Colon (tissue), 2 donors: ENCODE measurements around the gene CATSPERZ.

ENCODE experiments used
- FAIRE-seq: peaks from 2 replicates; lab custom pipeline; 2012; peaks lifted over from hg19 to GRCh38; lab: Jason Lieb, UNC
- donor health status: control.
- donor health status: control.

Gene CATSPERZ

DNA sequence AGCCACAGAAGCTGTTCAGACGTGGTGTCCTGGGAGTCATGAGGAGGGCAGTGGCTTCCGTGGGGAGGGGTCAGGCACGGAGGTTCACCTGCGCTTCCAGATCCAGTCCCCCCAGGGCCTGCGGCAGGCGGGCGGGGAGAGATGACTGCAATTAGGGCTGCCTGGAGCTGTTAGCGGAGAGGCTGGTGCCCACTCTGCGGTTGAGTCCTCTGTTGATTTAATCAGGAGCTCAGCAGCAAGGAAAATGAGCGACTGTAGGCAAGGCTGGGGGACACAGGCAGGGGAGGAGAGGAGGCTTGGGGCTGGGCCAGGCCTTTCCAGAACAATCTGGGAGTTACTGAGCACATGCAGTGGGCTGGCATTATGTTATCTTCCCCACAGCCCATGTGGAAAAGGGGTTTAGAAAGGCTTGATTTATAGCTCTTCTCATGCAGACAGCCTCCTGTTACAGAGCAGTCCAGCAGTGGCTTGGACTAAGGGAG is 35.7 kb upstream of the CATSPERZ start:
- FAIRE-seq: no peak

DNA sequence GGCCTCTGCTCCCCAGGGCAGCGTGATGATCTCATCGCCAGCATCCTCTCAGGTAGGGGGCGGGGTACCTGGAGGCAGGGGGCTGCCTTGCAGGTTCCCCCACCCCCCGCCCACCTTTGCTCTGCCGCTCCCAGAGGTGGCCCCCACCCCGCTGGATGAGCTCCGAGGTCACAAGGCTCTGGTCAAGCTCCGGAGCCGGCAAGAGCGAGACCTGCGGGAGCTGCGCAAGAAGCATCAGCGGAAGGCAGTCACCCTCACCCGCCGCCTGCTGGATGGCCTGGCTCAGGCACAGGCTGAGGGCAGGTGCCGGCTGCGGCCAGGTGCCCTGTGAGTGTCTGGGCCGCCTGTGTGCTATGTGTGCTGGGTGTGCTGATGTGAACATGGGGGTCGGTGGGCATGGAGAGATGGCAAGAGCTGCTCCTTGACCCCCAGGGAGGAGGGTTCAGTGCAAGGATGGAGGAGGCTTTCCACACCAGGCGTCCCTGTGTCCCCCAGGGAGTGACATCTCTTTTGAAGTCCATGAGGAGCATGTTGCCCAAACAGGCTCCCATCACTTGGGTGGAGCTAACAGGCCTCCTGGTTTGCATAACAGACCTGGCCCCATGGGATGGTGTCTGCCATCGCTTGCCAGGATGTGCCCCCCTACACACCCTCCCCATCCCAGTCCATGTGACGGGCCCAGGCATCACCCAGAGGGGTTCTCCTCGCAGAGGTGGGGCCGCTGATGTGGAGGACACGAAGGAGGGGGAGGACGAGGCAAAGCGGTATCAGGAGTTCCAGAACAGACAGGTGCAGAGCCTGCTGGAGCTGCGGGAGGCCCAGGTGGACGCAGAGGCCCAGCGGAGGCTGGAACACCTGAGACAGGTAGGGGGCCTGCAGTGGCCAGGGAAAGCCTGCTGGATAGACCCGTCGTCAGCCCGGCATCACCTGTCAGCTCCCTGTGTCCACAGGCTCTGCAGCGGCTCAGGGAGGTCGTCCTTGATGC is 34.7 kb upstream of the CATSPERZ start:
- no peak for FAIRE-seq

DNA sequence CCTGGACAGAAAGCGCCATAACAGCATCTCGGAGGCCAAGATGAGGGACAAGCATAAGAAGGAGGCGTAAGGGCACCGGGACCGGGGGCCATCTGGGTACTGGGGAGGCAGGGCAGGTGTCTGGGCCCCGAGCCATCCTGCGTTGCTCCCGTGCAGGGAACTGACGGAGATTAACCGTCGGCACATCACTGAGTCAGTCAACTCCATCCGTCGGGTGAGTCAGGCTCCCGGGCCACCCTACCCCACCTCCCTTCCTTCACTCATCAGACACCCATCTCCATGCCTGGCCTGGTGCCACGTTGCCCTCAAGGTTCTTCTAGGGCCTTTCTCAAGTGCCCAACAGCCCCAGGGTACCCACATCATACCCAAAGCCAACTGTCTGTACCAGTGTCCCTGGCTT is 33.8 kb upstream of the CATSPERZ start:
- no peak for FAIRE-seq

DNA sequence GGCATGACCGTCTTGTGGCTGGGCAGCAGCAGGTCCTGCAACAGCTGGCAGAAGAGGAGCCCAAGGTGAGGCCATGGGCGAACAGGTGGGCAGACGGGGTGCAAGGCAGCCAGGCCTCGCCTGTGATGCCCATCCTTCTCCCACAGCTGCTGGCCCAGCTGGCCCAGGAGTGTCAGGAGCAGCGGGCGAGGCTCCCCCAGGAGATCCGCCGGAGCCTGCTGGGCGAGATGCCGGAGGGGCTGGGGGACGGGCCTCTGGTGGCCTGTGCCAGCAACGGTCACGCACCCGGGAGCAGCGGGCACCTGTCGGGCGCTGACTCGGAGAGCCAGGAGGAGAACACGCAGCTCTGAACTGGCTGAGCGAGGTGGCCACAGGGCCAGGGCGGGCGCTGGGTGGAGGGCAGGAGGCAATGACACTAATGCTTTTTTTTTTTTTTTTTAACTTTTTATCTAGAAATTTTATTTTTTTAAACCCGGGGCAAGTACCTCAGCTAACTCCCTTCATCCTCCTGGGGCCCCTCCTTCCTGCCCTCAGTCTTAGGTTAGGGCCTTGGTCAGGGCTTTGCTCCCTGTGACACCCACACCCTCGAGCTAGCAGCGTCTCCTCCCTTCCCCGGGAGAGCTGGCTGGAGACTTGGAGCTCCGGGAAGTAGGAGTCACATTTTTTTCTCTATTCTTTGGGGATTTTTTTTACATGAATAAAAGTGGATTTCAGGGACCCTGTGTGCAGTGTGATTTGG is 32.8 kb upstream of the CATSPERZ start:
- FAIRE-seq: no peak

DNA sequence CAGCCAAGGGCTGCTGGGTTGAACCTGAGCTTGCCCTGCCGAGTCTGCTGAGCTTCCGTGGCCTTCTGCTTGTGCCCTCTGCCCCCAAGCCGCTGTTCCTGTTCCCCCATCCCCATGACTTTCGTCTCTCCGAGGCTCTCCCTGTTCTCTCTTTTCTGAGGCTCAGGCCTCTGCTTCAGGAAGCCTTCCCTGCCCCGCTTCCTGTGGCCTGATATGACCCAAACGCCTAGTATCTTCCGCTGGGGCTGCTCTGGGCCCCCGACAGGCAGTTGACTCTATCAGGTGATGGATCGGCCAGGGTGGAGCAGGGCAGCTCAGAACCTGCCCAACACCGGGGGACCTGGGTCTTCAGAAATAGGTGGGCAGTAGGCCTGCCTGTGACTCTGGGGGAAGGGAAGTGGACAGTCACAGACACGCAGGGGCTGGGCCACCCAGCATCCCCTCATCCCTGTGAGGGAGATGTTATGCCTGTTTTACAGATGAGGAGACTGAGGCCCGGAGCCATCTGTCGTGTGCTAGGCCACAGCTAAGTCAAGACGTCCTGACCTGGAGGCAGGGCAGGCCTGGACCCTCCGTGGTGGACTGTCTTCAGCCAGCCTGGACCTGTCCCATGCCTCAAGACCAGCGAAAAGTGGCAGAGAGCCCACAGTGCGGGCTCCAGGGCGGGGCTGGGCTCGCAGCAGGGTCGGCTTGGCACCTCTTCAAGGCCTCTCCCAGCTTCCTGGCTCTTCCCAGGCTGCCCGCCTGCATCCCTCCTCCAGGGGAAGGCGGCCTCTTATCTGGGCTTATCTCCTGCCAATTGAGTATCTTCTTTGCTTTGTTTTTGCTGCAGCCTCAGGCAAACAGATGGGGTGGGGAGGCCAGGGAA is 31.9 kb upstream of the CATSPERZ start:
- FAIRE-seq: no peak

DNA sequence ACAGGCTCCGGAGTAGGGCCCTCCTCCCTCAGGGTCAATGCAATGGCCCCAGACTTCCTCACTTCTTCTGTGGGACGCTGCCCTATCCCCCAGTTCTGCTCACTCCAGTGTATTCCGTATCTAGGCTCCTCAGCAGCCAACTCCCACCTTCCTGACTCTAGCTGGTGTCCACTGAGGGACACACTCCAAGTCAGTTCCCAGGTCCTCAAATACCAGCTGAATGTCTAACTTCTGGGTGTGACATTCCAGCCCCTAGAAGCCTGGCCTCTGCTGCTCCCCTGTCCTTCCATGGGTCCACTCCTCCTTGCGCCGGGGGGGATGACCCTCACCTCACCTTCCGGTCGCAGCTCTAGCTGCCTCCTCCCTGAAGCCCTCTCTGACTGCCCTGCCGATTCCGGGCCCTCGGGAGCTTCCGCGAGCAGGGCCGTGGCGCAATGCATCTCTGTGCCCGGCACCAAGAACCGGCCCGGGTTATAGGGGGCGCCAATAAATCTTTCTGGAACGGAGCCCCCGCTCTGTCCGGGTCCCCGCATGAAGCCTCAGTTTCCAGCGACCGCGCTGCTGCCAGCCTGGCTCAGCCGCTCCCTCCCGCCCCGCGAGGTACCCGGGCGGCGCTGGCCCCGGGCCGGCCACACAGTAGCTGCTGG is 31.1 kb upstream of the CATSPERZ start:
- no peak for FAIRE-seq

DNA sequence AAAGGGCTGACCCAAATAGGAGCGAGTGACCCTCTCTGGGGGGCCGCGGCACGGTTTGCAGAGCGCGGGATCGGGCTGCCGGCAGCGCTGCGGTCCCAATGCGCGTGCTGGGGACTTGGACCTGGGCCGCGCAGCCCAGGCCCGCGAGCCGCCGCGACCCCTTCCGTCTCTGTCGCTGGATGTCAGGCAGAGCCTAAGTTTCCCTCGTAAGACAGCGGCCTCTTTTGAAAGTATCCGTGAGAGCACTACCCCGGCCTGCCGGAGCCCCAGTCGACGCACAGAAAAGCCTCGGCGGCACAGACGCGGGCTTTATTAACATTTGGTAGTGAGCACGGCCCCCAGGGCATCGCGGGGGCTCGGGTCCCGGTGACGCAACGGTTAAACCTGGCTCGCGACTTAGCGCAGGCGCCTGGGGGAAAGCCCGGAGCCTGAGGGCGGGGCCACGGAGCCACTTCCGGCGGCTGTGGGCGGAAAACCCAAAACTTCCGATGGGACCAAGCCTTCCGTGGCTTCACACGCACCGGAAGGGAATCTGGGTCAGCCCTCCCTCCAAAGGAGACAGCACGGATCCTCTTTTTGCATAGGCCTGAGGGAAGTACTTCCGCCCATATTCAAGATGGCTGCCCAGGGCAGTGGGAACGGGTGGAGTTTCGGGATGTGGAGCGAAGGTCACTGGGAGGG is 30.5 kb upstream of the CATSPERZ start:
- no peak for FAIRE-seq

DNA sequence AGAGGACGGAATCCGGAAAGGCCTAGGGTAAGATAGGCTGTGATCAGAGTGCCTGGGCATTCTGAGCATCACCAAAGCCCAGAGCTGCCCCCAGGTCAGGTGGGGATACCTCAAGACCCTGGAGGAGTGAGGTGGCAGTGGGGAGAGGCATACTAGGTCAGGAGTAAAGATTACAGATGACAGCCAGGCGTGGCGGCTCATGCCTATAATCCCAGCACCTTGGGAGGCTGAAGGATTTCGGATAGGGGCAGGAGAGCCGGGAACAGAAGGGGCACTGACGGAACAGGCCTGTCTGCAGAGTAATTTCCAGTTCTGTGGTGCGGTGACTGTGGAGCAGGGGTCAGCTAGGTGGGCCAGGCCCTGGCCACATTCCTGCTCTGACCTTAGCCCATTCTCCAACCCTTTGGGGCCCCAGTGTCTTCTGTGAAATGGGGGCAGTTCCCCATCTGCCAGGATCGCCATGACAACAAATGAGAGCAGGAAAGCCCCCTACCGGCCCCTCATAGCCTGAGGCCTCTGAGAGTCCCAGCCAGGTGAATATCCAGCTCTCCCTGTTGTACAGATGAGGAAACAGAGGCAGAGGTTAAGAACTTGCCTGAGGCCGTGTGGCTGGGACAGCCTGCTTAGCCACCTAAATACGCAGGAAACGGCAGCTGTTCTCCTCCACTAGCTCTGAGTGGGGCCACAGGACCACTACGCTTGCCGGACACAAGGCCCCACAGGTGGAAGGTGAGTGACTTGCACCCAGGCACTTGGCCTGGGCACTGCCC is 24.9 kb upstream of the CATSPERZ start:
- FAIRE-seq: no peak

DNA sequence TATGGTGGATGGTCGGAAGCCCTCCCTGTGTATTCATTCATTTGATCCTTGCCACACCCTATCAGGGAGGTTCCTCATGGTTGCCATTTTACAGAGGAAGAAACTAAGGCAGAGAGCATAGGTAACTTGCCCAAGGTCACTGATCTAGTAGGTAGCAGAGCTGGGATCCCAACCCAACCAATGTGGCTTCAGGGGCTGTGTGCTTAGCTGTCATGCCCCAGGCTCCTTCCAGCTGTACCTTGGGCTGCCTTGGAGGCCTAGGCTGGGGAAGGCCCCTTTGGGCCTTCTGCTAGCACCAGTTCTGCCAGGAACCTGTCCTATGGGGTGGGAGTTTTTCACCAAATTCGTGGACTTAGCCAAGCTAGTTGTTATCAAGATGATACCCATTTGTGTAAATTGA is 24.3 kb upstream of the CATSPERZ start:
- FAIRE-seq: no peak

DNA sequence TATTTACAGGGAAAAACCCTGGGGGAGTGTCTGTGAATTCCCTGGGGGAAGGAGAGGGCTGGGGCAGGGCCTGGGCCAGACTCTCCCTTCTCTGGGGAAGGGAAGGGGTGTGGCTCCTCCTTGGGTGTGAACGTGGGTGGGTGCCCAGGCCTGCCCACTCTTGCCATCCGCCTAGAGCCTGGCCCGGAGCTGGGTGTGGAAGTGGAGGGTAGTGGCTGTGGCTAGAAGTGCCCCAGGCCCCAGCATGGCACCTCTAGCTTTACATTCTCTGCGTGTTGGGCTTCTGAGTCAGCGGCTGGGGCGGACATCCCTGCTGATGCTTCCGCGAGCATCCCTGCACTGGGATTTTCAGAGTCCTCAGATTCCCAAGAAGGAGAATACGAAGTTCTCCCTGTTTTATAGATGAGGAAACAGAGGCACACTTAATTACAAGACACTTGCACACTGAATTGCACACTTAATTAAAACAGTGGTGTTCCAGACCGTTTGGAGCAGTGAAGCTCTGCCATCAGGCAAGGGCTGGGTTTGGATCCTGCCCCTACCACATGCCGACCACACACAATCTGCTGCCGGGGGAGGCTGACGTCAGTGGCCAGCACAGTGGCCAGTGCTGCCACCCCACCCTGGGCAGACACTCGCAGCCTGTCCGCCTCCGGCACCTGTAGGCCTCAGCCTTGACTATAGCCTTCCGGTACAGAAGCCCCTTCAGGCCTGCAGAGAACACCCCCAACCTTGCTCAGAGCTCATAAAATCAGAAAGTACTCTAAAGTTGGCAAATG is 23.3 kb upstream of the CATSPERZ start:
- no peak for FAIRE-seq

DNA sequence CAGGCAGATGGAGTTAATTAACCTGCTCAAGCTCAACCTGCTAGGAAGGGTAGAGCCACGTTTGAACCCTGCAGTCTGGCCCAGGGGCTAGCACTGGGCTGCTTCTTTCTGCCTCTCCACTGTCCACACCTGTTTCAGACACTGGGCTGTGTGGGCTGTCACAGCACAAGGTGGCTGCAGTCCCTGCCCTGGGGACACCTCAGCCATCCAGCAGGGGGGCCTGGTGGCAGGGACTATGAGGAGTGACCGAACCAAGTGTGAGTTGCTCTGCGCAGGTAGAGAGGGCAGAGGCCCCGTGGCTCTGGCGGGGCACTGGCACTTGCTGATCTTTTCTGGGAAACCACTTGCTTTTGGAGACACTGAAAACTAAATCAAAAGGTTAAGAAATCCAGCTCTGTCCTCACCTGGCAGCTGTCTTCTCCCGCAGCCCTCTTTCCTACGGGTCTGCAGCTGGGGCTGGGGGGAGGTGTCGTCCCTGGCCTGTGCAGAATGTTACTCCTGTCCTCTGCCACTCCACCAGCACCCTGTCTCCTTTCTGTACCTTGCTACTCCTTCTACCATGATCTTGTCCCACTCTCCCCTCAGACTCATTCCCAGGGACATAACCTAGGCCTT is 21.5 kb upstream of the CATSPERZ start:
- FAIRE-seq: no peak

DNA sequence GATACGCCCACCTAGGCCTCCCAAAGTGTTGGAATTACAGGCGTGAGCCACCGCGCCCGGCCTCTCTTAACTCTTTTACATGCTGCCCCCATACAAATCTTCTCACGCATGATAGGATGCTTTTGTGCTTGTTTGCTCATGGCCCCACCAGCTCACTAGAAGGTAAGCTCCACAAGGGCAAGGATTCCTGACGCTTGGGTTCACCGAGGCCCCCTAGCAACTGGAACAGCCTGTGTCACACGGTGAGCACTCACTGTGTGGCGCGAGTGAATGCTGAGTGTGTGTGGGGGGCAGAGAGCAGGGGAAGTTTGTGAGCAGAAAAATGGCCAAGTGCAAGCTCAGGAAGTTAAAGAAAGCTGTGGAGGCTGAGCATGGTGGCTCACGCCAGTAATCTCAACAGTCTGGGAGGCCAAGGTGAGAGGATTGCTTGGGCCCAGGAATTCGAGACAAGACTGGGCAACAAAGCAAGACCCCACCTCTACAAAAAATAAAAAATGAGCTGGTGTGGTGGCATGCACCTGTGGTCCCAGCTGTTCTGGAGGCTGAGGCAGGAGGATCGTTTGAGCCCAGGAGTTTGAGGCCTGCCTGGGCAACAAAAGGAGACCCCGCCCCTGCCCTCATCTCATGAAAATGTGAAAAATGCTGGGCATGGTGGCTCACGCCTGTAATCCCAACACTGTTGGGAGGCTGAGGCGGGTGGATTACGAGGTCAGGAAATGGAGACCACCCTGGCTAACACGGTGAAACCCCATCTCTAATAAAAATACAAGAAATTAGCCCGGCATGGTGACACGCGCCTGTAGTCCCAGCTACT is 18.0 kb upstream of the CATSPERZ start:
- FAIRE-seq: no peak

DNA sequence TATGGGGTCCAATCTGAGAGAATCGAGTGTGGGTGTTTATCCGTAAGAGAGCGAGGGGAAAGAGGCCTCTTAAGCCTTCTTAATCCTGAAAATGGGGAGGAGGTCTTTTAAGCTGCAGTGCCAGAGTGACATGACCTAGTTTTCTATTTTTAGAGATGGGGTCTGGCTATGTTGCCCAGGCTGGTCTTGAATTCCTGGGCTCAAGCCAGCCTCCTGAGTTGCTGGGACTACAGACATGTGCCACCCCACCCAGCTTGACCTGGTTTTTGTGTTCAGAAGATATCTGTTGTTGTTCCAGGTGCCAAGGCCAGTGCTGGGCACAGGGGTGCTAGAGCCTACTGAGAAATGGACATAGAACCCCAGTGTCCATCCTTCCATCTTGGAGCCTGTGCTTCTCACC is 17.1 kb upstream of the CATSPERZ start:
- FAIRE-seq: no peak

DNA sequence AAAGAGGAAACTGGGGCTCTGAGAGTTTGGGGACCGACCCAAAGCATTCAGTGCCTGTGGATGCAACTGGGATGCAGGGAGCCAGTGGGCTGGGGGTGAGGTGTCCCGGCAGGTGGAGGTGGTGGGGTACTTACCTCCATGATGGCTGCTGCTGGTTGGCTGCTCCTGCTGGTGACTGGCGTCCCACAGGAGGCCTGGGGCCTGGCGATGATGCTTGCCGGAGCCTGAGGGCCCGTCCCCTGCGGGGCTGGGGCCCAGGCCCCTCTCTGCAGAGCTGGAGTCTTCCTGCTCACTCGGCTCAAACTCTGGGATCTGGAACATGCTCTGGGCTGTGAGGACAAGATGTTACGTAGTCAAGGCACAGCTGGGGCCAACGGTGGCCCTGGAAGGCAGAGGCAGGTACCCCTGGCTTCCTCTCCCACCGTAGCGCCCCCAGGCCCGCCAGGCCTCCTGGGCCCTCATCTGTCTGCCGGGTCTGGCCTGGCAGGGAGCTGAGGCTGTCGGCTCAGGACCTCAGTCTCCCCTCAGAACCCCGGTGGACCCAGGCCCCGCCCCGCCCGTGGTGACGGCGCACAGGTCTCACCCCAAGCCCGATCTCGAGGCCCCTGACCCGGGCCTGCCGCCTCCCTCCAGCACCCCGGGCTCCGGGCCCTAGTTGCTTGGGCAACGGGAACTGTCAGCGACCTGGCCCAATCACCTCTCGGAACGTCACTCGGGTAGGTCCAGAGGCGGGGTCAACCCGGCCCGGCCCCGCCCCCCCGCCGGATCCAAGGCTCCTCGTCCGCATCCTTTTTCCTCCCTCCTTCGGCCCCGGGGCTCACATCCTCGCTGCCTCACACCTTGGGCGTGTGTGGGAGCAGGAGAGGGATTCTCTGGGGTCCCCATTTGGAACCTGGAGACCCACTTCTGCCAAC is 15.9 kb upstream of the CATSPERZ start, which contains the start of gene BAD:
BAD (minus strand) TSS at position 618 of the 914 bp plus-strand sequence; CDS start at position 321, 297 bp downstream.
- FAIRE-seq: no peak

DNA sequence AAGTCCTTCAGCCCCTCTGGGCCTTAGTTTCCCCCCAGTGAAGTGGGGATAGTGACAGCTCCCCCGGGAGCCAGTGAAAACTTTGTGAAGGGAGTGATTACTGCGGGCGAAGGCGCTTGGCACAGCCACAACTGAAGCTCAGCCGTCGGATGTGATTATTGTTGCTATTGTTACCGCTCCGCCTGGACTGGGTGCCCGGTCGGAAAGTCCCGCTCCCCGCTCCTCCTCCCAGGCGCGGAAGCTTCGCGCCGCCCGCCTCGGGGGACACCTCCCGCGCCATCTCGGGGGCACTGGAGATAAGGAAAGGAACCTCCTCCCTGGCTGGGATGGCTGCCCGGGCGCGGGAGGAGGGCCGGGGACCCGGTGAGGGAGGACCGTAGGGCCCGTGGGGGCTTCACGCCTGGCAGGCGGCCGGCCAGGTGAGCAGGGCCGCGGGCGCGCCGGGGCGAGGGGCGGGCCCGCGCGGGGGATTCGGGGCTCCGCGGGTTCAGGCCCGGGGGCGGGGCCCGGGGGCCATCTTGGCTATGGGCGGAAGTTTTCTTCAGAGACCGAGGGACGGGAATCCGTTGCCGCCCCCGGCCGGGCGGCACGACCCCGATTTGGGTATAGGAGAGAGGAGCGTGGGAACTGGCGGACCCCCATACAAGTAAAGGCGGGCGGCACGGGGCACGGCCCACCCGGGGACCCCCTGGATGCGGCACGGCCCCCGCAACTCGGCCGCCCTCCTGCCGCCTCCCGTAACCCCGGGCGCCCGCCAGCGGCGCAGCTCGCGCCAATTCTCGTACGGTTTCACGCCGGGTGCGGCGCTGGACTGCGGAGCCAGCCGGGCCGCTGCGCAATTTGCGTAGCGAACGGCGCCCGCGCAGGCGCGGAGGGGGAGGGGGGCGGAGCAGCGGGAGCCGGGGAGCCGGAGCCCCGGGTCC is 14.9 kb upstream of the CATSPERZ start, which contains the start of gene GPR137:
GPR137 (plus strand) TSS at position 887 of the 923 bp plus-strand sequence. CDS start 677 bp downstream, outside the sequence.
- no peak for FAIRE-seq
